Fibroblast of lung (primary cell): Measurements from ENCODE around the gene PPP1R9A. TPM values are rescaled to one million over a fixed set of nuclear protein-coding genes. Genes with fewer than 3 reads are reported as not detected.
A peak's percentile ranks its signal among the peaks of the same experiment; 100 is the strongest.

Experiments
- DNase-seq, 2 donors: peaks; one replicate each; pipeline versions ENCODE4 v3.0.0 to v3.0.0-alpha.2; 2010; ENCODE audit warnings: low read depth in 2 of 2
- H2AFZ ChIP-seq: 2 replicates; pipeline ENCODE4 v1.5.1; 2012; ENCODE audit warnings: low read length, control low read depth, inconsistent platforms
- H3K27ac ChIP-seq: 2 replicates; pipeline ENCODE4 v1.5.1; 2011; ENCODE audit warnings: low read length, control low read depth; ENCODE audit not compliant: insufficient read depth
- H3K27me3 ChIP-seq: 2 replicates; pipeline ENCODE4 v1.5.1; 2011; ENCODE audit warnings: mild to moderate bottlenecking, low read length; ENCODE audit not compliant: control insufficient read depth, insufficient read depth
- H3K36me3 ChIP-seq: 2 replicates; pipeline ENCODE4 v1.5.1; 2011; ENCODE audit warnings: low read length; ENCODE audit not compliant: control insufficient read depth, insufficient read depth
- H3K4me1 ChIP-seq: 2 replicates; pipeline ENCODE4 v1.5.1; 2011; ENCODE audit warnings: low read length; ENCODE audit not compliant: control insufficient read depth, insufficient read depth; ENCODE audit errors: extremely low read depth
- H3K4me2 ChIP-seq: 2 replicates; pipeline ENCODE4 v1.5.1; 2011; ENCODE audit warnings: low read length, control low read depth; ENCODE audit not compliant: insufficient read depth; ENCODE audit errors: extremely low read depth
- H3K4me3 ChIP-seq, 4 experiments: fragments of 200-600 bp in 1 of 4; sonication (generic) in 1 of 4; replicated peaks in 1 of 4; 2 replicates each; pipeline ENCODE4 v1.5.1; 2011 to 2016; ENCODE audit warnings: low read length in 4 of 4, low read depth in 3 of 4, mild to moderate bottlenecking in 3 of 4, control low read depth in 2 of 4, inconsistent platforms in 1 of 4, mixed read lengths in 1 of 4; ENCODE audit not compliant: insufficient read depth in 1 of 4; ENCODE audit errors: control extremely low read depth in 1 of 4
- H3K79me2 ChIP-seq: 2 replicates; pipeline ENCODE4 v1.5.1; 2012; ENCODE audit warnings: mild to moderate bottlenecking, low read length, inconsistent platforms; ENCODE audit not compliant: control insufficient read depth, insufficient read depth
- H3K9ac ChIP-seq: 2 replicates; pipeline ENCODE4 v1.5.1; 2011; ENCODE audit warnings: mild to moderate bottlenecking, low read length, control low read depth; ENCODE audit not compliant: insufficient read depth
- H3K9me3 ChIP-seq: 2 replicates; pipeline ENCODE4 v1.5.1; 2012; ENCODE audit warnings: low read depth, low read length; ENCODE audit not compliant: control insufficient read depth, insufficient read depth
- H4K20me1 ChIP-seq: 2 replicates; pipeline ENCODE4 v1.5.1; 2011; ENCODE audit warnings: low read length; ENCODE audit not compliant: control insufficient read depth, insufficient read depth; ENCODE audit errors: extremely low read depth
- CTCF ChIP-seq, 2 donors: IDR thresholded peaks in 1 of 2; conservative IDR thresholded peaks in 1 of 2; 1 replicate in 1 of 2; 2 replicates in 1 of 2; pipeline ENCODE4 v1.5.1; 2011 to 2012; ENCODE audit warnings: low read length in 2 of 2, control low read depth in 1 of 2, inconsistent platforms in 1 of 2, low read depth in 1 of 2, mild to moderate bottlenecking in 1 of 2
- EZH2 ChIP-seq: IDR thresholded peaks from 2 replicates; pipeline ENCODE4 v1.5.1; 2012; ENCODE audit warnings: low read length, control low read depth, mild to moderate bottlenecking; ENCODE audit errors: missing control alignments
- polyA plus RNA-seq, 2 donors: library from polyadenylated mRNA; depleted of rRNA in 1 of 2; stranded (reverse) in 1 of 2; unstranded in 1 of 2; fragments of >200 nt; gene quantifications; 2 replicates each; pipeline ENCODE4 v1.2.1, GENCODE V29; 2011 to 2012; ENCODE audit warnings: missing spikeins in 1 of 2
- total RNA-seq: library from RNA; depleted of rRNA; stranded (reverse); fragments of >200 nt; gene quantifications from 2 replicates; pipeline ENCODE4 v1.2.1, GENCODE V29; 2014

The PPP1R9A gene
- total and polyA plus RNA-seq, 2 donors (not counting 1 experiment from before 2014, with no cell fraction given) = 0.68 to 3.3 TPM

- no peaks in the 10 kb centered on the region for H3K79me2 ChIP-seq
- no peak overlapping the region for H3K27ac ChIP-seq
- peak in 1 of 2 donors; percentile 12 for DNase-seq
- H2AFZ ChIP-seq = no peak overlapping the region
- TF ChIP-seq EZH2 = no peak
- TF ChIP-seq CTCF (conservative IDR thresholded peaks at IDR 0.05 in 1 of 2, IDR thresholded peaks at IDR 0.05 in 1 of 2; ENCODE audit: low read depth in 1 of 2, low read length in 2 of 2) = no peak
- no peaks in the 10 kb centered on the region for H4K20me1 ChIP-seq
- no peak overlapping the region for H3K4me3 ChIP-seq
- no peaks in the 10 kb centered on the region for H3K36me3 ChIP-seq
- H3K9me3 ChIP-seq = no peaks in the 10 kb centered on the region
- no peak overlapping the region for H3K4me2 ChIP-seq
- H3K4me1 ChIP-seq = no peaks in the 10 kb centered on the region
- no peaks in the 10 kb centered on the region for H3K27me3 ChIP-seq
- no peak overlapping the region for H3K9ac ChIP-seq
Observed at GRCh38 chr7:95026421-95027072, 119.2 kb downstream of the PPP1R9A start.

- DNase-seq = no peak
- Histone ChIP-seq H3K4me3 (no peak overlapping the region), H4K20me1 (no peaks in the 10 kb centered on the region), H3K27ac (no peak overlapping the region), H3K9me3 (no peaks in the 10 kb centered on the region), H3K4me1 (no peaks in the 10 kb centered on the region), H3K79me2 (no peaks in the 10 kb centered on the region), H3K36me3 (no peaks in the 10 kb centered on the region), H3K9ac (no peak overlapping the region), H3K4me2 (no peak overlapping the region), H3K27me3 (no peaks in the 10 kb centered on the region), H2AFZ (no peak overlapping the region)
- TF ChIP-seq EZH2 (no peak), CTCF (conservative IDR thresholded peaks at IDR 0.05 in 1 of 2, IDR thresholded peaks at IDR 0.05 in 1 of 2; ENCODE audit: low read depth in 1 of 2, low read length in 2 of 2) (no peak)
Observed at GRCh38 chr7:95027234-95027872, 120.0 kb downstream of the PPP1R9A start.

GRCh38 chr7:95028683-95029082 lies 121.3 kb downstream of the PPP1R9A start:
- no peak for TF ChIP-seq EZH2
- TF ChIP-seq CTCF (conservative IDR thresholded peaks at IDR 0.05 in 1 of 2, IDR thresholded peaks at IDR 0.05 in 1 of 2; ENCODE audit: low read depth in 1 of 2, low read length in 2 of 2) = no peak

More at GRCh38 chr7:95028683-95029082, 121.3 kb downstream of the PPP1R9A start:
- H3K4me2 ChIP-seq = no peak overlapping the region
- no peaks in the 10 kb centered on the region for H3K36me3 ChIP-seq
- H4K20me1 ChIP-seq = no peaks in the 10 kb centered on the region
- DNase-seq = no peak
- H3K9me3 ChIP-seq = no peaks in the 10 kb centered on the region
- no peaks in the 10 kb centered on the region for H3K79me2 ChIP-seq
- no peaks in the 10 kb centered on the region for H3K27me3 ChIP-seq
- no peak overlapping the region for H2AFZ ChIP-seq
- H3K4me1 ChIP-seq = no peaks in the 10 kb centered on the region
- H3K9ac ChIP-seq = no peak overlapping the region
- no peak overlapping the region for H3K27ac ChIP-seq
- H3K4me3 ChIP-seq = no peak overlapping the region
